Neural crest cell (in vitro differentiated cells): ENCODE results near the gene GPR68. TPM values are rescaled to one million over a fixed set of nuclear protein-coding genes. Genes with fewer than 3 reads are reported as not detected.
A peak's percentile ranks its signal among the peaks of the same experiment; 100 is the strongest.

Experiments
- DNase-seq: peaks from one replicate; pipeline ENCODE4 v3.0.0; 2021; ENCODE audit warnings: low read depth, mixed read lengths, low spot score
- H3K27ac Mint-ChIP-seq: one replicate; pipeline ENCODE4 v1.8.0; 2021; ENCODE audit warnings: mild to moderate bottlenecking, mixed read lengths; ENCODE audit not compliant: unreplicated experiment
- H3K27me3 Mint-ChIP-seq: 2 replicates; pipeline ENCODE4 v1.8.0; 2021; ENCODE audit warnings: low read depth, mild to moderate bottlenecking, mixed read lengths
- H3K36me3 Mint-ChIP-seq: 2 replicates; pipeline ENCODE4 v1.8.0; 2021; ENCODE audit warnings: low read depth, mild to moderate bottlenecking, mixed read lengths
- H3K4me1 Mint-ChIP-seq: 2 replicates; pipeline ENCODE4 v1.8.0; 2021; ENCODE audit warnings: mixed read lengths
- H3K4me3 Mint-ChIP-seq: one replicate; pipeline ENCODE4 v1.8.0; 2021; ENCODE audit warnings: mild to moderate bottlenecking, mixed read lengths
- H3K9me3 Mint-ChIP-seq: 2 replicates; pipeline ENCODE4 v1.8.0; 2021; ENCODE audit warnings: mixed read lengths
- total RNA-seq: library from RNA; stranded (reverse); gene quantifications from 2 replicates; pipeline ENCODE4 v1.2.1, GENCODE V29; 2021
- TF ChIP-seq, protein P1 (sequence below): fragments of 200-600 bp; sonication (generic); conservative IDR thresholded peaks from 2 replicates; pipeline ENCODE4 v1.5.0; 2021; ENCODE audit warnings: antibody characterized with exemption, mild to moderate bottlenecking

GPR68 gene
- total RNA-seq, 1 donor from 2014 or later = 0.14 TPM

DNA sequence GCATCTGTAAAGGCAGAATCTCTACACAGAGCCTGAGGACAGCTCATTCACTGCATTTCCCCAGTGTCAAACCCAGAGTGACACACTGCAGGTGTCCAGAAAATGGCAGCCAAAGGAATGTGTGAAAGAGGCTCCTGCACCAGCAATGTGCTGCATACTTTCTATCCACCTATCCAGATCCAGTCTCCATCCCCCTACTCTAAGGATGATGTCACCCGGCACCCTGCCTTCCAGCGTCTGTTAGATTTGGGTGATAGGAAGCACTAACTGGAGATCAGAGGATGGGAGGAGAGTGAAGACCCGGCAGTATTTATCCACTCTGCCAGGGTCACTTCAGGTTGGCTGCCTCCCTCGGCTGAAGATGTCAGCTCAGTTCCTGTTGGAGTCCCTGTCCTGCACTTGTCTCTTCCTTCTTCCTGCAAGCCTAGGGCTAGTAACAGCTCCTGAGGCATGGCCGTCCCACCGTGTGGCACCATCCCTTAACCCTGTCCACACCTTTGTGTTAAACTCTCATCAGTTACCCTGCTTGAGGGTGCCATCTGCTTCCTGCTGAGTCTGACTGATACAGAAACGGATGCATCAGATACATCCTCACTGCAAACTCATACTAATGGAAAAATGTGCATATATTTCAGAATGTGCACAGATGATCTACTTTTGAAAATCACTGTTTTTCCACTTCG lies 13.0 kb upstream of the GPR68 start:
- no peak for DNase-seq
- Mint-ChIP-seq H3K36me3 (no peaks in the 10 kb centered on the region), H3K27me3 (peaks cover 48% of the 10 kb centered on the region), H3K4me3 (no peak overlapping the region), H3K9me3 (no peaks in the 10 kb centered on the region), H3K4me1 (peaks cover 5% of the 10 kb centered on the region), H3K27ac (no peak overlapping the region)
- TF ChIP-seq, protein P1, sequence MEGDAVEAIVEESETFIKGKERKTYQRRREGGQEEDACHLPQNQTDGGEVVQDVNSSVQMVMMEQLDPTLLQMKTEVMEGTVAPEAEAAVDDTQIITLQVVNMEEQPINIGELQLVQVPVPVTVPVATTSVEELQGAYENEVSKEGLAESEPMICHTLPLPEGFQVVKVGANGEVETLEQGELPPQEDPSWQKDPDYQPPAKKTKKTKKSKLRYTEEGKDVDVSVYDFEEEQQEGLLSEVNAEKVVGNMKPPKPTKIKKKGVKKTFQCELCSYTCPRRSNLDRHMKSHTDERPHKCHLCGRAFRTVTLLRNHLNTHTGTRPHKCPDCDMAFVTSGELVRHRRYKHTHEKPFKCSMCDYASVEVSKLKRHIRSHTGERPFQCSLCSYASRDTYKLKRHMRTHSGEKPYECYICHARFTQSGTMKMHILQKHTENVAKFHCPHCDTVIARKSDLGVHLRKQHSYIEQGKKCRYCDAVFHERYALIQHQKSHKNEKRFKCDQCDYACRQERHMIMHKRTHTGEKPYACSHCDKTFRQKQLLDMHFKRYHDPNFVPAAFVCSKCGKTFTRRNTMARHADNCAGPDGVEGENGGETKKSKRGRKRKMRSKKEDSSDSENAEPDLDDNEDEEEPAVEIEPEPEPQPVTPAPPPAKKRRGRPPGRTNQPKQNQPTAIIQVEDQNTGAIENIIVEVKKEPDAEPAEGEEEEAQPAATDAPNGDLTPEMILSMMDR = no peak

DNA sequence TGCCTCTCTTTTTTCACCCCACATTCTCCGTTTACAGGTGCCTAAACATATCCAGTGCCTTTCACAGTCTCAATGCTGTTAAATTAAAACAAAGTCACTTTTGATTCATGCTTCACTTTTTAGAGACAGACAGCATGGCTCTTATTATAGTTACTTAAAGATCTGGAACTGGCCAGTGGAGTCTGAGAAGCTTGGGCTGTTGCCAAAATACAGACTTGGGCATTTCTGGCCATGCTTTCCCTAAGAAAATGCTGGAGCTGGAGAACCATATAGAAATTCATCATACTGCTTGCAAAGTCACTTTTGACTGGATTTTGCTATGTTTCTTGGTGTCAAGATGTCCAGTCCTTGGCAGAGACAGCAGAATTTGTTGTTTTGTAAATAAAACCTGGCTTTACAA lies 12.2 kb upstream of the GPR68 start:
- H3K27me3 Mint-ChIP-seq = peaks cover 48% of the 10 kb centered on the region

DNA sequence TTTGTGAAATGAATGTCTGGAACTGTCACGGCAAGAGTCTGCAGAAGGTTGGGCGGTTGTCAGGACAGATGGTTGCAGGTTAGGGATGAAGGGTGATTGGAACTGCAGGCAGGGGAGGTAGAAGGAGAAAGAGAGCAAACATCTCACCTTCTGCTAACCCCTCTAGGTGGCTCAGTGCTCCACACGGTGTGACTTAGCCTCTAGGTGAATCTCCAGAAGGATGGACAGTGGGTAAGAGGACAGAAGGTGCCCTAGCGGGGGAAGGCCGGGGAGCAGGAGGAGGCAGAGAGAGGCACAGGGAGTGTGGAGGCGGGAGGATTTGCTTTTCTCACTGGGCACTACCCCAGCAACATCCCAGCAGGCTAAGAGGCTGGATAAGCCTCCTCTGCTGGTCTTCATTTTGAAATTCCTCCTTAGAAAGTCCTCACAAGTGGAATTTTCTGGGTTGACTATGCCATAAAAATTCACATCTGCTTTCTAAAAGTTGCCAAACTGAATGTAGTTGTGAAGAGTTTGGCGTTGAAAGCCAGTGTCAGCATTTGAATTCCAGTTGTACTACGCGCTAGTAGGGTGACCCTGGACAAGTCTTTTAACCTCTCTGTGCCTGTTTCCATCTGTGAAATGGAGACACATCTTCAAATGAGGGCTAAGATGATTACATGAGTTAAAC lies 10.7 kb upstream of the GPR68 start:
- Mint-ChIP-seq H3K4me3 (no peak overlapping the region), H3K27ac (no peak overlapping the region), H3K27me3 (peaks cover 47% of the 10 kb centered on the region), H3K36me3 (no peaks in the 10 kb centered on the region), H3K4me1 (peaks cover 14% of the 10 kb centered on the region), H3K9me3 (no peaks in the 10 kb centered on the region)
- DNase-seq = no peak
- TF ChIP-seq, protein P1 = no peak

More for the DNA sequence above, 12.2 kb upstream of the GPR68 start:
- Mint-ChIP-seq H3K4me3 (no peak overlapping the region), H3K4me1 (peaks cover 5% of the 10 kb centered on the region), H3K9me3 (no peaks in the 10 kb centered on the region), H3K36me3 (no peaks in the 10 kb centered on the region), H3K27ac (no peak overlapping the region)
- TF ChIP-seq, protein P1 = no peak
- no peak for DNase-seq

DNA sequence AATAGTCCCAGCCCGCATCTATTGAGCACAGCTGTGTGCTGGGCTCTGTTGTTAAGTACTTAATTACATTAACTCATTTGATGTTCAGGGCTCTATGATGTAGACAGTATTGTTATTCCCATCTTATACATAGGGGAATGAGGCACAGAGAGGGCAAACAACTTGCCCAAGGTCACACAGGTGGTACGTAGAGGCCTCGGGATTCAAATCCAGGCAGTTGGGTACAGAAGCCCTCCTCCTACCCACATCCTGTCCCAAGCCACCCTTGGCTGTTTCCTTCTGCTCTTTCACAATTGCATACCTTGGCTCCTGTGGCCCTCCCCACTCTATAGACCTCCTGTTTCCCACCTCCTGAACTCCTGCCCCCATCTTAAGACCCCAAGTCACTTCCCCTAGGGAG lies 10.0 kb upstream of the GPR68 start:
- no peaks in the 10 kb centered on the region for H3K9me3 Mint-ChIP-seq
- H3K4me1 Mint-ChIP-seq = peaks cover 19% of the 10 kb centered on the region
- TF ChIP-seq, protein P1 = no peak
- no peaks in the 10 kb centered on the region for H3K36me3 Mint-ChIP-seq
- peaks cover 47% of the 10 kb centered on the region for H3K27me3 Mint-ChIP-seq
- no peak for DNase-seq
- no peak overlapping the region for H3K27ac Mint-ChIP-seq
- H3K4me3 Mint-ChIP-seq = peak overlapping the region; percentile 88

DNA sequence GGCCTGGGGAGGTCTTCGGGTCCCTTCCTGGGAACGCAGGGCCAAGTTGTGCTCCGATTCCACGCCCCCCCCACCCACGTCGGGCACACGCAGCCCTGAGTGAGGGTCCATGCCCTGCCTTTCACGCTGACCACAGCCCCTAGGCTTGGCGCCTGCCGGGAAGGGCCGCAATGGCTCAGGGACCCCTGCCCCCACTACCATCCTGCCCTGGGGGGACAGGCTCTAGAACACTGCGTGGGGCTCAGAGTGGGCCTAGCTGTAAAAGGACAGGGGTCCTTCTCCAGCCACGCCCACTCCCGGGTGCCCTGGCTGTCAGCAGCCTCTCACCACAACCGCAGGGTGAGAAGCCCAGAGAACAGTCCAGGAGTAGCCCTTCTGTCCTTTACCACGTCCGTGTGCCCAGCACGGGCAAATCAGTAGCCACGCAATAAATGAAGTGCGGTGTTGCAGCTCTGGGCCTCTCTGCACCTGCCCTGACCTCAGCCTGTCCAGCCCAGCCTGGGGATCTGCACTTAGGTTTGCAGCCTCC lies 9.4 kb upstream of the GPR68 start:
- H3K4me3 Mint-ChIP-seq = peak overlapping the region; percentile 88
- H3K27ac Mint-ChIP-seq = no peak overlapping the region
- DNase-seq = no peak
- H3K9me3 Mint-ChIP-seq = no peaks in the 10 kb centered on the region
- peaks cover 47% of the 10 kb centered on the region for H3K27me3 Mint-ChIP-seq
- TF ChIP-seq, protein P1 = no peak
- no peaks in the 10 kb centered on the region for H3K36me3 Mint-ChIP-seq
- peaks cover 19% of the 10 kb centered on the region for H3K4me1 Mint-ChIP-seq
